SK-N-SH treated with all-trans-retinoic acid at 6 μM for 48 hours (cell line): ENCODE measurements around the gene SUPT4H1.

Source experiments
- ARNTL ChIP-seq: fragments of 450-650 bp; formaldehyde crosslinking; IDR thresholded peaks from 2 replicates; pipeline ENCODE4 v1.5.0; 2020; ENCODE audit warnings: low read depth, mild to moderate bottlenecking, moderate library complexity, borderline replicate concordance
- BACH2 ChIP-seq: fragments of 250-450 bp; sonication (Bioruptor Pico); IDR thresholded peaks from 2 replicates; pipeline ENCODE4 v1.9.0; 2021; ENCODE audit warnings: mild to moderate bottlenecking, borderline replicate concordance
- ISL1 ChIP-seq: fragments of 250-450 bp; sonication (Bioruptor Pico); IDR thresholded peaks from 2 replicates; pipeline ENCODE4 v2.1.2; 2022; ENCODE audit warnings: mild to moderate bottlenecking, moderate library complexity
- PATZ1 ChIP-seq: fragments of 250-450 bp; sonication (Bioruptor Pico); IDR thresholded peaks from 2 replicates; pipeline ENCODE4 v1.8.0; 2020; ENCODE audit warnings: mild to moderate bottlenecking, moderate library complexity, borderline replicate concordance
- RARB ChIP-seq: fragments of 250-450 bp; sonication (Bioruptor Pico); IDR thresholded peaks from 2 replicates; pipeline ENCODE4 v1.8.0; 2021; ENCODE audit warnings: mild to moderate bottlenecking, moderate library complexity
- TCF4 ChIP-seq: fragments of 250-450 bp; sonication (Bioruptor Pico); IDR thresholded peaks from 2 replicates; pipeline ENCODE4 v1.8.0; 2021; ENCODE audit warnings: mild to moderate bottlenecking, moderate library complexity, borderline replicate concordance
- ZFP30 ChIP-seq: fragments of 450-650 bp; formaldehyde crosslinking; IDR thresholded peaks from 2 replicates; pipeline ENCODE4 v1.5.0; 2022; ENCODE audit warnings: mild to moderate bottlenecking, moderate library complexity

GRCh38 chr17:58318627-58319172 is 33.3 kb downstream of the SUPT4H1 start:
- TF ChIP-seq ZFP30 (CRISPR knock-in tag) (no peak), ARNTL (no peak), TCF4 (CRISPR knock-in tag) (no peak), BACH2 (CRISPR knock-in tag) (no peak), ISL1 (no peak), RARB (CRISPR knock-in tag) (no peak), PATZ1 (no peak)
